GM12865 (cell line): ENCODE data around the gene ZNF280D.

ENCODE experiments used
- DNase-seq: peaks from one replicate; pipeline ENCODE4 v3.0.0; 2010; ENCODE audit warnings: low read depth
- H3K4me3 ChIP-seq: 2 replicates; pipeline ENCODE4 v1.5.1; 2011; ENCODE audit warnings: mild to moderate bottlenecking, low read depth, low read length, control low read depth
- TF ChIP-seq, protein P1 (sequence below): IDR thresholded peaks from 2 replicates; pipeline ENCODE4 v1.5.1; 2011; ENCODE audit warnings: low read length, control low read depth, low read depth, inconsistent platforms; ENCODE audit not compliant: insufficient read depth; ENCODE audit errors: missing control alignments

Gene ZNF280D

DNA sequence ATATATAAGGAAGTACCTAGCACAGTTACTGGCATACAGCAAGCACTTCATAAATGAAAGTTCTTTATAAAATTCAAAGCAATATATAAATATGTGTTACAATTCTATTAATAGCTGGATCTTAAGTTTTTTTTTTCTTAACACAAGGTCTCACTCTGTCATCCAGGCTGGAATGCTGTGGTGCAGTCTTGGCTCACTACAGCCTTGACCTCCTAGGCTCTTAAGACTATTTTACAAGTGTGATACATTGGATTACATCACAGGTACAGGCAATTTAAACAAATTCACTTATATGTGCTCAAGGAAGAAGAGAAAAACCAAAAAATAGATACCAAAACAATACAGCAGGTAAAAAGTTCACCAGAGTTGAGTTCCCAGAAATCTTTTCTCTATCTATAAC is 60.6 kb downstream of the ZNF280D start:
- H3K4me3 ChIP-seq, result no peak overlapping the region
- no peak for DNase-seq
- TF ChIP-seq, protein P1, sequence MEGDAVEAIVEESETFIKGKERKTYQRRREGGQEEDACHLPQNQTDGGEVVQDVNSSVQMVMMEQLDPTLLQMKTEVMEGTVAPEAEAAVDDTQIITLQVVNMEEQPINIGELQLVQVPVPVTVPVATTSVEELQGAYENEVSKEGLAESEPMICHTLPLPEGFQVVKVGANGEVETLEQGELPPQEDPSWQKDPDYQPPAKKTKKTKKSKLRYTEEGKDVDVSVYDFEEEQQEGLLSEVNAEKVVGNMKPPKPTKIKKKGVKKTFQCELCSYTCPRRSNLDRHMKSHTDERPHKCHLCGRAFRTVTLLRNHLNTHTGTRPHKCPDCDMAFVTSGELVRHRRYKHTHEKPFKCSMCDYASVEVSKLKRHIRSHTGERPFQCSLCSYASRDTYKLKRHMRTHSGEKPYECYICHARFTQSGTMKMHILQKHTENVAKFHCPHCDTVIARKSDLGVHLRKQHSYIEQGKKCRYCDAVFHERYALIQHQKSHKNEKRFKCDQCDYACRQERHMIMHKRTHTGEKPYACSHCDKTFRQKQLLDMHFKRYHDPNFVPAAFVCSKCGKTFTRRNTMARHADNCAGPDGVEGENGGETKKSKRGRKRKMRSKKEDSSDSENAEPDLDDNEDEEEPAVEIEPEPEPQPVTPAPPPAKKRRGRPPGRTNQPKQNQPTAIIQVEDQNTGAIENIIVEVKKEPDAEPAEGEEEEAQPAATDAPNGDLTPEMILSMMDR, result no peak

DNA sequence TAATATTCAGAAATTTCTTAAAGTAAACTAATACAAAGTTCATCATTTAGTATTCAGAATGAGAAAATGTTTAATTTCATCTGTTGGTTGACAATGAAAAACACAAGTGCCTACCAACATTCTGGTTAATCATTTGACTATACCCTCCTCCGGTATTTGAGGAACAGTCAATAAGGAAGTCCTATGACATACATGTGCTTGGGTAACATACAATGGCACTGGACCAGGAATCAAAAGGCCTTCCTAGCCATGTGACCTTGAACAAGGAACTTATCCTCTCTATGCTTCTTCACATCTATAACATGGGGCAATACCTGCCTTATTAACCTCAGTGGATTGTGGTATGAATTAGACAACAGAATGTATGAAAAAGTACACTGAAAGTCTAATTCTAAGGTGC is 65.8 kb downstream of the ZNF280D start:
- DNase-seq, result no peak
- H3K4me3 ChIP-seq, result no peak overlapping the region
- TF ChIP-seq, protein P1, result no peak

DNA sequence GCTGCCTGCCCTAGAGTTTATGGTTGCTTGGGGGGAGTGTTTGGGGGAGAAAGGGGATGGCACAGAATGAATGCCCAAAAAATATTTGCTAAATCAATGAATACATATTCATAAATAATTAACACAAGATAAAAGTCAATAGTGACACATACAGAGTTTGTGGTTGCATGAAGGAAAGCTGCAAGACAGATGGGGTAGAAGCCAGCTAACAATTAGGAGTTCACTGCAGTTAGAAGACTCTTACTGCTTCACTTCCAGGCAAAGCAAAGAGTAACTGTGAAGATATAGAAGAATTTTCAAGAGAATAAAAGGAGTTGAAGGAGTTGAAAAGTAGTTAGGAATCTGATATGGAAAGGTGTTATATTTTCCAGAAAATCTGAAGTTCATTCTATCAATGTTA is 72.4 kb downstream of the ZNF280D start:
- DNase-seq, result no peak
- no peak overlapping the region for H3K4me3 ChIP-seq
- TF ChIP-seq, protein P1, result no peak

DNA sequence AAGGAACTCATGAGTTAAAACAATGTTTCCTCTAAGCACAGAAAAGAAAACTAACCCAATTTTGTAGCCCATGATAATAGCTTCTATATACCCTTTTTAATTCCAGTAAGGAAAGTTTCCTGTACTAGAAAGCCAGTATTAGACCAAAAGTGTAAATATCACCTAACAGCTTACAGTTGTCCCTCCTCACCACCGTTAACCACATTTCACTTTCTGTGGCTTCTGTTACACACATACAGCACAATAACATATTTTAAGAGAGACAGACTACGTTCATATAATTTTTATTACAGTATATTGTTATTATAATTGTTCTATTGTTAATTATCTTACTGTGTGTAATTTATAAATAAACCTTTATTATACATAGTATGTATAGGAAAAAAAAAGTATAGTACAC is 74.1 kb downstream of the ZNF280D start:
- no peak for DNase-seq
- H3K4me3 ChIP-seq, result no peak overlapping the region
- TF ChIP-seq, protein P1, result no peak

DNA sequence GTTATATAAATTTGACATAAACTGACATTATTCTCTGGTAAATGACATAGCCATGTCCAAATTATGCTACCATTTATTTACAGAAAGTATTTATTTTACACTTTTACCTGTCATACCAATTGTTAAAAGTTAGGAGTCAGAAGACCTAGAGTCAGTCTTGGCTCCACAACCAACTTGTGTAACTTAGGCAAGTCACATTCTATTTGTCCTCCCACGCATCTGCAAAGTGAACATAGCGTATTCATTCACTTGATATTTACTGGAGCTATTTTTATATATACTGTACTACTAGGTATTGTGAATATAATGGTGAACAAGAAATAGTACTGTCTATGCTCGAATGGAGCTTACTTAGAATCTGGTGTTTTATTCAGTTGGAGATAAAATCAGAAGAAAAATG is 78.7 kb downstream of the ZNF280D start:
- DNase-seq, result no peak
- TF ChIP-seq, protein P1, result no peak
- no peak overlapping the region for H3K4me3 ChIP-seq

DNA sequence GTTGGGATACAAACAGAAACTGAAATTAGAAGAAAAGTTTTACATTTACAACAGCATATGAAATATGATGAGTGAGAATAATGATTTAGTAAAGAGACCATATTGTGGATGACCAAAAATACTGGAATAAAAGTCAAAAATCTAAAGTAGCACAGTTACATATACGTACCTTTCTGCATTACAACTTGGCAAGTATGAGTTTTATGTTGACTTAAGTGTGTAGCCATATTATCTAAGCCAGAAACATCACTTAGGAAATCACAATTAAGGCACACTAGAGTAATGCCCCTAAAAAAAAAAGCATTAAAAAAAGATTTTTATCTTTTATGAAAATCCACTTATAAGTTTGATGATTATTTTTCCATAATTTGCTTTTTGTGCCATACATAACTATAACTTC is 79.1 kb downstream of the ZNF280D start:
- DNase-seq, result no peak
- no peak overlapping the region for H3K4me3 ChIP-seq
- TF ChIP-seq, protein P1, result no peak

DNA sequence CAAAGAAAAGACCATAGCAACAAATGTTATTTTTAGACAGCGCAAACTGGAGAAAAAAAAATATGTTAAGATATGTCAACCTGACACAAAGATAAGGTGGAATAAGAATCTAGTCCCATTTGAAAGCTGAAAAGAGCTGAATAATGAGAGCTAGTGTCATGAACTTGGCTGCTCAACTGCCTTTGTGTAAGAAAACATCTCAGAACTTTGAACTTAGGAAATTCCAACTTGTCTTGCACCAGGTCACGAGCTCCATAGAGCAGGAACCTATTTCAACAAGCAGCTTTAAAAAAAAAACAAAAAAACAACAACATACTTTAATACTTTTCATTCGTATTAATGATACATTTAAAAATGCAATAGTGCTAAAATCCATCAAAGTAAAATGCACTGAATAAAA is 79.5 kb downstream of the ZNF280D start:
- DNase-seq, result no peak
- TF ChIP-seq, protein P1, result no peak
- H3K4me3 ChIP-seq, result no peak overlapping the region
